ENCODE measurements around the gene CXCL6.

Gene CXCL6

DNA sequence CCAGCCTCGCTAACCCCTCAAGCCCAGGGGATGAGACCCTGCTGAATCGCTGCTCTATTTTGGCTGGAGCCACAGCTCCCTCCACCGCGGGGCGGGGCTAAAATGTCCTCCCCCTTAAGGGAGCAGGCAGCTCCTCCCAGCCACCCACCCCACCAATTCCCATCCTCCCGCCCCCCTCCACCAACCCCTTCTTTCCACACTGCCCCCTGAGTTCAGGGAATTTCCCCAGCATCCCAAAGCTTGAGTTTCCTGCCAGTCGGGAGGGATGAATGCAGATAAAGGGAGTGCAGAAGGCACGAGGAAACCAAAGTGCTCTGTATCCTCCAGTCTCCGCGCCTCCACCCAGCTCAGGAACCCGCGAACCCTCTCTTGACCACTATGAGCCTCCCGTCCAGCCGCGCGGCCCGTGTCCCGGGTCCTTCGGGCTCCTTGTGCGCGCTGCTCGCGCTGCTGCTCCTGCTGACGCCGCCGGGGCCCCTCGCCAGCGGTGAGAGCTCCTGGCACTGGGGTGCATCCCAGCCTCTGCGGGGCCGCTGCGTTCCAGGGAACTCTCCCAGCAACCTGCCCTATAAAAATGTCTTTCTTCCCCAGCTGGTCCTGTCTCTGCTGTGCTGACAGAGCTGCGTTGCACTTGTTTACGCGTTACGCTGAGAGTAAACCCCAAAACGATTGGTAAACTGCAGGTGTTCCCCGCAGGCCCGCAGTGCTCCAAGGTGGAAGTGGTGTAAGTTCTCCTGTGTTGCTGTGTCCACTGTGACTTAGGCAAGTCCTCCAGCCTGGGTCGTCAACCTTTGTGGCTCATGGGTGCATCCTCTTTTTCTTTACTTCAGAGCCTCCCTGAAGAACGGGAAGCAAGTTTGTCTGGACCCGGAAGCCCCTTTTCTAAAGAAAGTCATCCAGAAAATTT is at the start of gene CXCL6:
Gene CXCL6 (plus strand): TSS at position 306 of the 907 bp plus-strand sequence. CDS start 73 bp downstream, at position 379.
- DNase-seq, result no peak

DNA sequence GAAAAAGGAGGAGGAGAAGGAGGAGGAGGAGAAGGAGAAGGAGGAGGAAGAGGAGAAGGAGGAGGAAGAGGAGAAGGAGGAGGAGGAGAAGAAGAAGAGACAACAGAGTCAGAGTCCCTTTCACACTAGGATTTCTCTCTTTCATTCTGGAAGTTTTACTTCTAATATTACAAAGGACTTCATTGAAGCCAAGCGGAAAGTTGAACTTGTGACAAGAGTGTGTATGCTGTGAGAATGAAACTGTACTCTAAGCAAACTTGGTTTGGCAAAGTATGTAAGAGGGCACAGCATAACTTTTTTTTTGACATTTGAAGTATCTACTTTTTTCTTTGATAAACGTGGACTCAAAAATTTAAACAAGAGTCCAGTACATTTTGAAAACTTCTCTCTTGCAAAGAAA is 48.1 kb upstream of the CXCL6 start:
- no peak for DNase-seq

DNA sequence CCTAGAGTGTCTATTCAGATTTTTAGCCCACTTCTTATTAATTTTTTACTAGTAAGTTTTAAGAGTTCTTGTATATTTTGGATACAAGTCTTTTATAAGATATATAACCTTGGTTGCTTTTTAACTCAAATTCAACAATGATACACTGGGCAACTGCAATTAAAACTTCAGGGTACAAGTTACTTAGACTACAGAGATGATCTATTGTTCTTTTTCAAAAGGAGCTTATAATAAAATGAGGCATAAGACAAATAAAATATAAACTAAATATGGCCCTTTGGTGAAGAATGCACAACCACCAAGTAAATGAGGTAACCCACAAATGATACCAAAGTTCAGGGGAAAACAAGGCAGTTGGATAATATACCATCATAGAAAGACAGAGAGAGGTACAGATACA is 37.6 kb upstream of the CXCL6 start:
- no peak for DNase-seq

DNA sequence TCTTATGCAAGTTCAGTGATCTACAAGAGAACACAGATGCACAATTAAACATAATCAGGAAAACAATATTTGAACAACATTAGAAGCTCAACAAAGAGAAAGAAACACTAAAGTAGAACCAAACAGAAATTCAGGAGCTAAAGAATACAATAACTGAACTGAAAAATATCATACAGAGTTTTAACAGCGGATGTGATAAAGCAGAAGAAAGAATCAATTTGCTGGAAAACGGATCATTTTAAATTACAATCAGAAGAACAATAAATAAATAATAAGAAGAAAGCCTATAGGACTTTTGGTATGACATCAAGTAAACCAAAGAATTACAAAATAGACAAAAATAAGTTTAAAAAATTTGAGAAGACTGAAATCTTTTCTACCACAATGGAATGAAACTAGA is 36.3 kb upstream of the CXCL6 start:
- DNase-seq, result no peak

DNA sequence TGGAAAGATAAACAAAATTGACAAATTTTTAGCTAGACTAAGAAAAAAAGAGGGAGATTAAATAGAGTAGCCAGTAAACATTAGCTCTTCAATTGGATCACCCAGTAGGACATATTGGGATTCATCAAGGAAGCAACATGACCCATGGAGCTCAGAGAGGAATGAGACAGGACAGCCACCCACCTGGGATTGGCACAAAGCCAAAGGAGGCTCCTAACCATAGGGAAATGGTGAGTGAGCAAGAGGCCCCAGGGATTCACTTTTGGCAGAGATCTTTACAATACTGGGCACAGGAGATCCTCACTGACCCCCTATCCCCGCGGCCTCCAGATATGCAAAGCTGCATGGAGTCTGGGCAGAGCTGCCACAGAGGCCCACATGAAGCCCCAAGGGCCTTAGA is 34.8 kb upstream of the CXCL6 start:
- DNase-seq, result no peak

DNA sequence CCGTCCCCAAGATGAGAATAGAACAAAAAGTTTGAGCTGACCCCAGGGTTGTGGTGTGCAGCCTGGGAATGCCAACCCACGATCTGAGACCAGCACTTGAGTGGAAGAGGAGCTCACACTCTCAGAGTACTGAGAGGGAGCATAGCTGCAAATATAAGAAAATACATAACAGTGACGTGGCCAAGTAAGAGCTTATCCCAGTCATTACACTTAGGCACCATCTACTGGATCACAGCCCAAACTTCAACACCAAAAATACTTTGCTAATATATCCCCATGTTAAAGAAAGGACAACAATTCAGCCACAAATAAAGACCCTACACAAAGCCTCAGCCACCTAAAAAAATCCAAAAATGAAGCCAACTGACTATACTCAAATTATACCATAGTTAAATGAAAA is 33.3 kb upstream of the CXCL6 start:
- DNase-seq, result no peak

DNA sequence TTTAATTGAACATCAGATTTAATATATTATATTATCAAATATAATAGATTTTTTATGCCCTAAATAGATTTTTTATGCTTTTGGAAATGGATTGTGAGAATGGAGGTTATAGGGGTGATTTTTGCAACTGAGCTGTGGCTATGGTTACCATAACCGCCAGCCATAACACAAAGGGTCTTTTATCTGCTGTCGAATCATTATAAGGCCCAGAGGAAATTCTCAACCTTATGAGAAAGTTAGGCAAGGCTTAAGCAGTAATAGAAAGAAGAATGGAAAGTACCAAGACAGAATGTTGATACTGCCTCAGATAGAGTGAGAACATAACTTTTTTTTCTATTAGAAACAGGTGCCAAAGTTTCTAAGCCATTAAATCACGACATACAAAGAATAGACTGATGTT is 26.3 kb upstream of the CXCL6 start:
- no peak for DNase-seq

DNA sequence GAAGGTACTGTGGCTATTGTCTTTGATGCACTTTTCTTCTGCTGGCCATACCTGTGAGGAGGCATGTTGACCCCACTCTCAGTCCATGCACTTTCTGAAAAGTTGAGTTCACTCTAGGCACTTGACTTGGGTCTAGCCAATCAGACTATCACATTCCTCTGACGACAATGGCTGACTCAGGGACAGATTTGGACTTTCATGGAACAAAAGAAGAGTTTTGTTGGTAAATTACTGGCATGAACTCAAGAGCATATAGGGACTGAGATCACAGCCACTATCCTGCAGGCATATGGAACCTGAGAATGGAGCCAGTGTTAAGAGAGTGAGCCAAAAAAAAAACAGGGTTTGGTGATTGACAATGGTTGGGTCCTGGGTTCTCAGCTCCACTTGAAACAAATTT is 24.6 kb upstream of the CXCL6 start:
- DNase-seq, result no peak

DNA sequence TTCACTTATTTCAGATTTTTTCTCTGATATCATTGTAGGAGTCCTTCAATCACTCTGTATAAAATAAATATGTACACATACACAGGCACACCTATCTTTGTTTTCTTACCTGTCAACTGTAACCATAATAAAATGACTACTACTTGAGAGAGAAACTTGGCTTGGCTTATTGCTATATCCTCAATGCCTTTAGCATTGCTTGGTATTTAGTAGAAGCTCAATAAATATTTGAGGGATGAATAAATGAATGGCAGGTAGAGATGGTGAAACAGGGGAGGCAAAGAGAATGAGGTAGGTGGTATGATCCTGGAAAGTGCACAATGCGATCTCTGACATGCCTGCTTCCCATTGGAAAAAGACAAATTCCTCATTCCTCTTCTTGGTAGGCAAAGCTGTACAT is 21.8 kb upstream of the CXCL6 start:
- DNase-seq, result no peak

DNA sequence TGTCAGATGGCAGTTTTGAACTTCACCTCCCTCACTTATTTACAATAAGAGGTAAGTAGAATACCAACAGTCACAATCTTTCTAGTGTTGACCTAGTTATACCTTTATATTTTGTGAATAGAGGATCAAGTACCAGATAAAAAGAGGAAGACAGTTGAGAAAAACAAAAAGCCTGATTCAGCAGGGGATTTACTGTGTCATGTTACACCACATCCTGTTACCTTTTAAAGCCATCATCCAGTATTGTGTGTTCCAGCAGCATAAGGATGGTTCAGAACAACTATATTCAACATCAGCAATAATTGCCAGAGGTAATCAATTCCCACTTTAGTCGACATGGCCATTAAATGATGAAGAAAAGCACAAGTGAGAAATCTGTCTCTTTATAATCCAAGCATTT is 21.3 kb upstream of the CXCL6 start:
- DNase-seq, result no peak

DNA sequence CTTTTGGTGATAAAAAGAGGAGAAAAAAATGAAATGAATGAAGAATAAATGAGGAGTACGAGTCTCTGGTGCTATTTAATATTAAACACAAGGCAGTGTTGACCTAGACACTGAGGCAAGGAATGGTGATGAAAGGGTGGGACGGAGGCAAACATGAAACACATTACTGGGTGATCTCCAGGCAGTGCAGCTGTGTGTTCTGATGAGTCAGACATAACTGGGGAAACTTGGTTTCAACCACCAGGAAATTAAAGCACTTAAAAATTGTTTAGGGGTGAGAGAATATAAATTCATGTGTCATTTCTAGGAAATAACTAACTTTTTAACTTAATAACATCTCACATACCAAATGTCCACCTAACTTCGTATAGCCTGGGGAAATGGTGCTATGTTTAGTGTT is 19.7 kb upstream of the CXCL6 start:
- no peak for DNase-seq

DNA sequence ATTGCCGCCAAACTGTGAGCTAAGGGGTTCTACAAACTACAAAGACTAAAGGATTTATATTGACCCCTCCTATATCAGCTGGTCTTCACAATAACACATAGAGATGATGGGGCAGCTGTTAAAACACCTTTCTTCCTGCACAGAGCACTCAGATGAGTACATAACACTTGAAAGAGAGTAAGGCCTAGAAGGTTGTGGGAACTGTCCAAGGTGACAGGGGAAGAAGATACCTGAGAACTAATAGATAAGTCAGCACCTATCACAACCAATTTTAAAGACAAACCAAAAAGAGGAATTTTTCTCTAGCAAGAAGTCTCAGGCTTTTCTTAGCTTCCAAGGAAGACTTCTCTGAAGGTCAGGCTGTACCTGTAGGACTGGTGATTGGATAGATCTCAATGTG is 19.1 kb upstream of the CXCL6 start:
- DNase-seq, result no peak

DNA sequence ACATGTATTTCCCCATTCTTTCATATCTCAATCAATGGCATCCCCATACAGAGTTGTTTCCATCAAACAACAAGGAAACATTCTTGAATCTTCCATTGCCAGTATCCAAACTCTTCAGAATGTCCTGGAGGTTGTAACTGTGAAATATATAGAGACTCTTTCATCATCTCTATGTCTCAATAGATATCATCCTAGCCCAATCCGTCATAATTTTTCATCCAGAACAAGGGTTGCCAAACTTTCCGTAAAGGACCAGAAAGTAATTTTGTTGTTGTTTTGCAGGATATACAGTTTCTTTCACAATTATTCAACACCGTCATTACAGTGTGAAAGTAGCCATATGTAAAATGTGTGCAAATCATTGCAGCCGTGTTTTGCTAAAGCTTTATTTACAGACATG is 15.2 kb upstream of the CXCL6 start:
- no peak for DNase-seq

DNA sequence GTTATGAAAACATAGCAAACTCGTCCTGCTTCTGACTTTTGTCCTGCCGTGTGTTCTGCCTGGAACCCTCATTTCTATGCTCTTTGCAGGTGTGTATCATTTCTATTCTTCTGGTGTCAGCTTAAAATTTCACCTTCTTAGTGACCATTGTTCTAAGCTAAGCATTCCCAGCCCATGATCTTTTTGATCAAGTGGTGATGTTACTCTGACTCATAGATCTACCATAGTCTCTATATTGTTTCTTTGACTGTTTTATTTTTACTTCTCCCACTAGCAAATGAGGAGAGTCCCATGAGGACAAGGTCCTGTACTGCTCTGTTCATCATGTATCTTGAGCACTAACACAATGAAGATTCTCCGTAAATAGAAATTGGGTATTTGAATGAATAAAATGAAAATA is 14.1 kb upstream of the CXCL6 start:
- DNase-seq, result no peak

DNA sequence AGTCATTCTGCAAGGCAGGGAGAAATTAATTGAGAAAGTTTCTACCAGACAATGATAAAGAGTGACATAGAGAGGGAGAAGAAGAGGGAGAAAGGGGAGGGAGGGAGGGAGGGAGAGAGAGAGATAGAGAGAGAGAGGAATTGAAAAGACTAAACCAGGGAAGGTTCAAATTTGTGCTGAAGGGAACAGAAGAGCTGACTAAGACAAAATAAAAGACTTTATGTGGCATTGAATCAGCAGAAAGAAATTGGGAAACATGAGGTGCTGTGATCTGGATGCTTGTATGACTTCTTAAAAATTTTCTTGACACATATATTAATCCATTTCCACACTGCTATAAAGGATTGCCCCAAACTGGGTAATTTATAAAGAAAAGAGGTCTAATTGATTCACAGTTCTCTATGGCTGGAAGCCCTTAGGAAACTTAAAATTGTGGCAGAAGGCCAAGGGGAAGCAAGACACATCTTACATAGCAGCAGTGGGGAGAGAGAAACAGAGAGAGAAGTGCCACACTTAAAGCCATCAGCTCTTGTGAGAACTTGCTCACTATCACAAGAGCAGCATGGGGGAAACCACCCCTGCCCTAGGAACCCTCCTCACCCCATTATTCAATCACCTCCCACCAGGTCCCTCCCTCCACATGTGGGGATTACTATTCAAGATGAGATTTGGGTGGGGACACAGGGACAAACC is 13.5 kb upstream of the CXCL6 start:
- no peak for DNase-seq

DNA sequence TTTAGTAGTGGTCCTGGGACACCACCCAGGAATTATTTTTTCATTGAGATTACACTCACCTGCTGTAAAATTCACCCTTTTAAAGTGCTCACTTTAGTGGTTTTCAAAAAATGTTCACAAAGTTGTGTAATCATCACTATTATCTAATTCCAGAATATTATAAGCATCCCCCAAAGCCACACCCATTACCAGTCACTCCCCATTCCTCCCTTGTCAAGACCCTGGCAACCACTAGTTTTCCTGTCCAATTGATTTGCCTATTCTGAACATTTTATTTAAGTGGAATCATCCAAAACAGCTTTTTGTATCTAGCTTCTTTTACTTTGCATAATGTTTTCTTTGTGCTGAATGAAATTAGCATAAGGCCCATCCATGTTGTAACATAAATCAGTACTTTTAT is 12.7 kb upstream of the CXCL6 start:
- no peak for DNase-seq

DNA sequence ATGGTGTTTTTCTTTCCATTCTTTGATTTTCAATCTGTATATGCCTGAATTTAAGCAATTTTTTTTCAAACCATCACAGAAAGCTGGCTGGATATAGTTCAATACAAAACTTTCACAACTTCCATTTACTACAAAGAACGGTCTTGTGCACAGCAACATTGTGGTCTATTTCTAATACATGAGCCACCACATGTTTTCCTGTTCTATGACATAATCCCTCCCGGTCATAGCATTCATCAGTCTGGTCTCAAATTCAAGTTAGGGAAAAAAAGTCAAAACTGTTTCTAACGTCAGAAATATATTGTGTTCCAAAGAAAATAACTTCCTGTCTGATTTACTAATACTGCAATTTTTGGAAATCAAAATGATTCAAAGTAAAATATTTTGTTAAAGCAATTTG is 7.5 kb upstream of the CXCL6 start:
- DNase-seq, result no peak

DNA sequence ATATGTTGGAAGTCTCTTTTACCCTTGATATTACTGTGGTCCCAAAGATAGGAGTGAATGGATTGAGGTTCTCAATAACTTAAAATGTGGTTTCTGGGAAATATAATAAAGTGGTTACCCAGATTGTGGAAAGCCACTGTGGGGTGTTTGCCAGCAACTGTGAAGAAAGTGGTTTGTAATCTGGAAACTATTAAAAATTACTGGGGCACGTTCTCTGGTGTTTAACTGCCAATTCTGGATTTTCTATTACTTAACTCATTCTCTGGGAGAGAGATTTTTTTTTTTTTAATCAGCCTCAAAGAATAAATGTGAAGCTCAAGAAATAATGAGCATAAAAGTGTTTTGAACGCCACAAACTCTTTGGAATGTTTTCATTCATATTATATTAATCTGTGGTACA is 4.9 kb upstream of the CXCL6 start:
- DNase-seq, result no peak

DNA sequence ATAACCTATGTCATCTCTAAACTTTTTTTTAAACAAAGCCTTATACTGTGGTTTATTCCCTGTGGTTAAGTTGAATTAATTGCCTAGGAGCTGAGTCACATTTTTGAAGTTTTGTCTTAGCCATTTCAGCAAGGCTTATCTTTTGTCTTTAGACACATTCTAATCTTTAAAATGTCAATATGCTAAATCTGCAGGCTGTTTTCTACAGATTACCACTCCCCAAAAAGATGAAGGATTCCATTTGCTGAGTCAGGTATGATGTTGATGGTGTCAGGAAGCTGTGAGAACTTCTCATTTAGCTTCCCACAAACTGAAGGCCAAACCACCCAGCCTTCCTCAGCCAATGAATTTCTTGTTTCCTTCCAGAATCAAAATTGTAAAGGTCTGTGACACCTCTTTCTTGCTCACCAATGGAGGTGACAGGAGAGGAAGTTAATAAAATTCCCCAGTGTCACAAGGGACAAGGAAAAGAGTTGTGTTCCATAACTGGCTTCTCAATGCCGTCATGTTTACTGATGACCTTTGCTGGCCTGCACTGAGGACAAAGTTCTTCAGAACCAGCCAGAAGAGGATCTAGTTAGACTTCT is 3.7 kb upstream of the CXCL6 start:
- DNase-seq, result no peak

DNA sequence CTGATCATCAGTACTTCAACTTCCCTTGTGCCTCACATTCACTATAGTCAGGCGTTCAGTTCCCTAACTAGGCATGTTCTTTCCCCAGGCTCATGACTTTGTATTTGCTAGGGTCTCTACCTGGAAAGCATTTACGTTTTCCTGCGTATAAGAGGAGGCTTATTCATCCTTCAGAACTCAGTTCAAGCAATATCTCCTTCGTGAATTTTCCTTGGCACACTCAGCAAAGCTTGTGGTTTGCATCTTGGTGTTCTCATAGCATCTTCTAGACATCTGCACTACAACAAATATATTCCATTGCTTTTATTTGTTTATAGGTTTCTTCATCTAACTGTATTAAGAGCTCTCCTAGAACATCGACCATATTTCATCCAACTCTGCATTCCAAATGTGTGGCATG is 2.6 kb downstream of the CXCL6 start:
- no peak for DNase-seq

DNA sequence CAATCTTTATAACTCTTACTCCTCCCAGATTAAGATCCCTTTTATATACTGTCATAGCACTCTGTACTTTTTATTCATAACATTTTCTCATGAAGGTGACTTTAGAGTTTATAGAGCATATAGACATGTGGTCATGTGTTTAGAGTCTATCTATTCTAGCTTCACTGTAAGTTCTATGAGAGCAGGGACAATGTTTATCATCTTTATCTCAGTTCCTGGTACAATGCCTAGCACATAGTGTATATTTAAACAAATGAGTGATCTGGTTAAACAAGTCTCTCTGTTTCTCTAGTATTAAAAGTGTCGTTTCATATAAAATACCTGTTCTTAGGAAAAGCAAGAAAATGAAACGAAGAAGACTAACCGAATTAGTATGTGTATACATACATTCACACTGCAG is 3.2 kb downstream of the CXCL6 start:
- no peak for DNase-seq

DNA sequence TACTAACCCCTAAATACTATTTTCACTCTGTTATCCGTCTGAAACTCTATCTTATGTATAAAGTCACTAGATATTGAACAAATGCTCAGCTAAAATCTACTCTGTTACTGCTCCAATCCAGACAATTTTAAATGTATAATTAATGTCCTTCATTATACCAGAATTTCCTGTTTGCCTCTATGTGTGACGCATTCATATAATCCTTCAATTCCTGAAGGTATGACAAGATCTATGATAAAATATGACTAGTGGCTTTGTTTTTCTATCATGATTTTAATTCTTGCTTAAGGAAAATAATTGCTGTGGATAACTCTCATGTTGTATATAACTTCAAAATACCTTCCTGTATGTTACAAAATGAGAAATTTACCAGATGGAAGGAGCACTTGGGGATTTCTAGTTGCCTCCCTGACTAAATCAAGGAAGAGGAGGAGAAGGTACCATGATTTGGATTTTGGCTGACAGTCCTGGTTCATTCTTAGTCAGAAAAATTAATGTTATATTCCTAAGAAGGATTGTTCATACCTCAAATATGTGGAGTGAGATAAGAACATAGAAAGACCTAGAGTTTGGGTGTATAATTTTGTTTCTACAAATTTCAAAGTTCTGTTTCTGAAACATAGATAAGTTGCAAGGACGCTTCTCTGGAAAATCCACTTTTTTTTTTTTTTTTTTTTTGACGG is 4.9 kb downstream of the CXCL6 start:
- no peak for DNase-seq

DNA sequence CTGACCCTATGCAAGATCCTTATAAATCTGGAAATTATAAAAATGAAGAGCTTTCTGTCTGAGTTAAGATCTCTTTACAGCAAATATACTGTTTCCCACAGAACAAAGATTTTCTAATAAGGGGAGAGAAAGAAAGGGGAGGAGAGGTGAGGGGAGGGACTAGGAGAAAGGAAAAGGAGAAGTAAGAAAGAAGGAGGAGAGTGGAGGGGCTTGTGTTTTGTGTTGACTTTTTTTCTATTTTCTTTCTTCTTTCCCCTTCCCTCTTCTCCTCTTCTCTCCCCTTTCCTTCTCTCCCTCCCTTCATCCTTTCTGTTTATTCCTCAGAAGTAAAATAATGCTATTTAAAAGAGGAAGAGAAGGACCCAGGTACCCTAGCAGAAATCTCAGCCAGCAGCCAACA is 6.2 kb downstream of the CXCL6 start:
- DNase-seq, result no peak

DNA sequence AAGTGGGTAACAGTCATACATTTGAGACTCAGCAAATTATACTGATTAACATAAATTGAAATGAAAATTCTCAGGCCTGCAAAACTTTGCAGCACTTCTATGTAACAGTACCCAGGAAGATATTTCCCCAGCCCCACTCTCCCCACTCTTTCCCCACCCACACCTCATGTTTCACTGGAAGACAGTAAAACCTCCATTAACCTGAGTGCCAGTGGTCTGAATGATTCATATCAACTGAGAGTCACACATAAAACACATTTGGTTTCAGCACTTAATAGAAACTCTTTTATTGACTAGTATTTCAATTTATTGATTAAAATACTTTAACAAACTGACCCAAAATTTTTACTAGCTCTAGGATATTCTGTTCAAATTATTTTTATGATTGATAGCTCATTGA is 6.9 kb downstream of the CXCL6 start:
- DNase-seq, result no peak

Measured in NCI-H2171 treated with DMSO at 0.1 percent for 48 hours (cell line).